ENCODE measurements around the gene SERTAD4. TPM values are rescaled to one million over a fixed set of nuclear protein-coding genes. Genes with fewer than 3 reads are reported as not detected.

SERTAD4 gene
- total and polyA plus RNA-seq, 10 of the 15 experiments (the other 5 are each of a cell fraction or from before 2014, with no cell fraction given) = not detected

GRCh38 chr1:210262167-210262896 lies 29.7 kb downstream of the SERTAD4 start (continued):
- TF ChIP-seq ZNF687 (IDR thresholded peaks at IDR 0.05) (no peak), IRF3 (IDR thresholded peaks at IDR 0.05) (no peak), CEBPB (IDR thresholded peaks at IDR 0.05; ENCODE audit: borderline replicate concordance in 1 of 2, low read depth in 2 of 2, low read length in 2 of 2) (no peak), TCF7 (IDR thresholded peaks at IDR 0.05; ENCODE audit: borderline replicate concordance) (no peak)

- in situ Hi-C loops (cut with MboI) (no loop called here), intact Hi-C loops (cut with micrococcal nuclease; ENCODE audit: unreplicated experiment) (no loop called here)
- Histone ChIP-seq H3K36me3 (ENCODE audit: control insufficient read depth in 2 of 2, insufficient read depth in 2 of 2, low read length in 1 of 2) (no peaks in the 10 kb centered on the region), H3K27ac (ENCODE audit: control insufficient read depth, insufficient read depth) (no peak overlapping the region), H3K27me3 (replicated peaks in 1 of 2; ENCODE audit: control insufficient read depth in 2 of 2, insufficient read depth in 2 of 2, low read length in 1 of 2) (peaks cover 0 to 2% of the 10 kb centered on the region in 2 experiments; a peak in 1 of 4 replicates), H4K20me1 (ENCODE audit: control insufficient read depth, insufficient read depth) (no peaks in the 10 kb centered on the region), H3K4me3 (no peak overlapping the region), H2AFZ (ENCODE audit: control insufficient read depth, low read depth, low read length) (no peak overlapping the region), H3K4me1 (ENCODE audit: control insufficient read depth, insufficient read depth, low read length) (no peaks in the 10 kb centered on the region), H3K9me3 (replicated peaks; ENCODE audit: control insufficient read depth, insufficient read depth, low read length) (no peaks in the 10 kb centered on the region), H3K4me2 (ENCODE audit: control insufficient read depth, insufficient read depth) (no peak overlapping the region), H3K9ac (ENCODE audit: control insufficient read depth, insufficient read depth, low read length) (no peak overlapping the region), H3K79me2 (ENCODE audit: control insufficient read depth, insufficient read depth, low read length) (no peaks in the 10 kb centered on the region)
- no TSS peak for BruUV-seq (replicated peaks)
- DNase-seq (ENCODE audit: low read depth, low spot score) (no peak), ATAC-seq (no peak), FAIRE-seq (no peak)
- ChIA-PET CTCF (no interaction called here), POLR2A (no interaction called here), RAD21 (ENCODE audit: unreplicated experiment) (no interaction called here), SMC1A (ENCODE audit: uncharacterized antibody, unreplicated experiment) (no interaction called here)
- WGBS (ENCODE audit: insufficient coverage, insufficient replicate concordance, low lambda C conversion rate, missing lambda C conversion rate) = 78% methylated on average over 4 of the region's 4 CpGs
- TF ChIP-seq EZH2 (IDR thresholded peaks at IDR 0.05; ENCODE audit: borderline replicate concordance, control insufficient read depth, low read depth, low read length) (no peak), POU2F2 (IDR thresholded peaks at IDR 0.05; ENCODE audit: borderline replicate concordance, low read depth, low read length) (no peak), SREBF2 (IDR thresholded peaks at IDR 0.05; ENCODE audit: low read length) (no peak), ZNF274 (IDR thresholded peaks at IDR 0.05; ENCODE audit: insufficient read depth, insufficient read length) (no peak), DPF2 (IDR thresholded peaks at IDR 0.05) (no peak), GATAD2B (conservative IDR thresholded peaks at IDR 0.05; ENCODE audit: low read depth) (no peak), ZNF622 (IDR thresholded peaks at IDR 0.05) (no peak), CBX3 (IDR thresholded peaks at IDR 0.05; ENCODE audit: borderline replicate concordance, low read depth) (no peak), SMAD1 (IDR thresholded peaks at IDR 0.05; ENCODE audit: low read depth, partially characterized antibody) (no peak), JUNB (IDR thresholded peaks at IDR 0.05) (no peak), E2F8 (IDR thresholded peaks at IDR 0.05; ENCODE audit: low read depth, partially characterized antibody) (no peak), CREB1 (IDR thresholded peaks at IDR 0.05; ENCODE audit: low read depth) (no peak)
Observed at GRCh38 chr1:210262897-210263272, 30.3 kb downstream of the SERTAD4 start.
